ENCODE measurements around the gene TBCEL.
A peak's percentile ranks its signal among the peaks of the same experiment; 100 is the strongest.

The TBCEL gene

GRCh38 chr11:121100943-121101342 lies 77.0 kb downstream of the TBCEL start, which contains the start of gene TECTA:
TSS of gene TECTA (plus strand) at chr11:121101243. CDS start at chr11:121102666, 1,423 bp downstream.
- TF ChIP-seq CTCF (IDR thresholded peaks at IDR 0.05; ENCODE audit: insufficient read depth, low read depth, low read length, missing control alignments): no peak
- no peak within 1 kb of the TSS for H3K4me3 ChIP-seq (ENCODE audit: low read depth, low read length)

GRCh38 chr11:121104312-121104762 lies 80.4 kb downstream of the TBCEL start:
- TF ChIP-seq CTCF (IDR thresholded peaks at IDR 0.05; ENCODE audit: insufficient read depth, low read depth, low read length, missing control alignments): no peak
- H3K4me3 ChIP-seq (ENCODE audit: low read depth, low read length): no peak overlapping the region
- peak; percentile 17 for DNase-seq (ENCODE audit: low read depth)

More at GRCh38 chr11:121100943-121101342, 77.0 kb downstream of the TBCEL start, which contains the start of gene TECTA:
- DNase-seq (ENCODE audit: low read depth): no peak

- no peak overlapping the region for H3K4me3 ChIP-seq (ENCODE audit: low read depth, low read length)
- DNase-seq (ENCODE audit: low read depth): no peak
- no peak for TF ChIP-seq CTCF (IDR thresholded peaks at IDR 0.05; ENCODE audit: insufficient read depth, low read depth, low read length, missing control alignments)
These were observed 81.2 kb downstream of the TBCEL start for GRCh38 chr11:121105063-121105480.

GRCh38 chr11:121105481-121106195 lies 81.7 kb downstream of the TBCEL start:
- no peak for TF ChIP-seq CTCF (IDR thresholded peaks at IDR 0.05; ENCODE audit: insufficient read depth, low read depth, low read length, missing control alignments)
- no peak overlapping the region for H3K4me3 ChIP-seq (ENCODE audit: low read depth, low read length)
- DNase-seq (ENCODE audit: low read depth): peak; percentile 16

DNA sequence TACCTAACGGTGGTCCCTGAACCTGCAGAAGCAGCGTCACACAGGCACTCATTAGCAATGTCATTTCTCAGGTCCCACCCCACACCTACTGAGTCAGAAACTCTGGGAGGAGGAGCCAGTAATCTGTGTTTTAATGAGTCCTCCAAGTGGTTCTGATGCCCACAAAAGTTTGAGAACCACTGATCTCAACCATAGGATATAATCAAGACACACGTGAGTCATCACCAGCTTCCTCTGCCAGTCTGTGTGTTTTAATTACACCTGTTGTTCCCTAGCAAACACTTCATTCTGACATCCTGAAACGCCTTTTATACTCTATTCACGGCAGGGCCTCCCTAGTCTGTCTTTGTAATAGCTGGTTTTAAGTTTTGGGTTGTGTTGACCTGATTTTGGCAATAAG lies 82.9 kb downstream of the TBCEL start:
- H3K4me3 ChIP-seq (ENCODE audit: low read depth, low read length): no peak overlapping the region
- TF ChIP-seq CTCF (IDR thresholded peaks at IDR 0.05; ENCODE audit: insufficient read depth, low read depth, low read length, missing control alignments): no peak
- no peak for DNase-seq (ENCODE audit: low read depth)

DNA sequence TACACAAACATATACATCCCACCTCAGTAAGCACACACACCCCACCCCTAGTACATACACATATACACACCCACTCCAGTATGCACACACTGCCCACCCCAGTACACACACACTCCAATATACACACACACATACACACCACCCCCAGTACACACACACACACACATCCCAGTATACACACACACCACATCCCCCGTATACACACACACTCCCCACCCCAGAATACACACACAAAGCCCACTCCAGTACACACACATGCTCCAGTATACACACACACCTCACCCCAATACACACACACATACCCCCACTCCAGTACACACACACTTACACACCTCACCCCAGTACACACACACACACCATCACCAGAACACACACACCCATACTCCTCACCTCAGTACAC lies 84.5 kb downstream of the TBCEL start:
- H3K4me3 ChIP-seq (ENCODE audit: low read depth, low read length): no peak overlapping the region
- DNase-seq (ENCODE audit: low read depth): no peak
- TF ChIP-seq CTCF (IDR thresholded peaks at IDR 0.05; ENCODE audit: insufficient read depth, low read depth, low read length, missing control alignments): no peak

GRCh38 chr11:121109471-121109870 lies 85.6 kb downstream of the TBCEL start:
- no peak for TF ChIP-seq CTCF (IDR thresholded peaks at IDR 0.05; ENCODE audit: insufficient read depth, low read depth, low read length, missing control alignments)
- DNase-seq (ENCODE audit: low read depth): no peak

More at GRCh38 chr11:121109471-121109870, 85.6 kb downstream of the TBCEL start:
- H3K4me3 ChIP-seq (ENCODE audit: low read depth, low read length): no peak overlapping the region
